Glomerular endothelial cell (primary cell): ENCODE results near the gene DIAPH1. TPM values are rescaled to one million over a fixed set of nuclear protein-coding genes. Genes with fewer than 3 reads are reported as not detected.

Experiments
- DNase-seq: peaks from one replicate; pipeline ENCODE4 v3.0.0-alpha.2; 2011; ENCODE audit warnings: low read depth, low spot score; ENCODE audit errors: extremely low read depth
- total RNA-seq: library from RNA; depleted of rRNA; stranded (reverse); fragments of >200 nt; gene quantifications from 2 replicates; pipeline ENCODE4 v1.2.3, GENCODE V29; 2015

Gene DIAPH1
- total RNA-seq, 1 donor from 2014 or later: 94.1 TPM

- no peak for DNase-seq
These were observed 109.8 kb downstream of the DIAPH1 start for GRCh38 chr5:141508798-141509611.

GRCh38 chr5:141508440-141508797, 110.4 kb downstream of the DIAPH1 start:
- DNase-seq: no peak

GRCh38 chr5:141507387-141508091, 111.3 kb downstream of the DIAPH1 start:
- DNase-seq: no peak

- no peak for DNase-seq
These were observed 112.2 kb downstream of the DIAPH1 start for GRCh38 chr5:141506381-141507155.

GRCh38 chr5:141504216-141504615, 114.6 kb downstream of the DIAPH1 start:
- no peak for DNase-seq

- DNase-seq: no peak
These were observed 115.1 kb downstream of the DIAPH1 start for GRCh38 chr5:141503681-141504080.

- DNase-seq: no peak
These were observed 117.0 kb downstream of the DIAPH1 start for GRCh38 chr5:141501761-141502160.

GRCh38 chr5:141496038-141496437, 122.8 kb downstream of the DIAPH1 start:
- DNase-seq: no peak

GRCh38 chr5:141495453-141495811, 123.4 kb downstream of the DIAPH1 start:
- DNase-seq: no peak

GRCh38 chr5:141494761-141495452, 123.9 kb downstream of the DIAPH1 start:
- DNase-seq: no peak

- DNase-seq: no peak
These were observed 125.0 kb downstream of the DIAPH1 start for GRCh38 chr5:141493500-141494422.

- DNase-seq: no peak
These were observed 126.5 kb downstream of the DIAPH1 start for GRCh38 chr5:141492168-141492885.

GRCh38 chr5:141491323-141492167, 127.3 kb downstream of the DIAPH1 start:
- DNase-seq: no peak

- DNase-seq: no peak
These were observed 128.0 kb downstream of the DIAPH1 start for GRCh38 chr5:141490771-141491170.

- no peak for DNase-seq
These were observed 128.5 kb downstream of the DIAPH1 start for GRCh38 chr5:141490271-141490670.

GRCh38 chr5:141489841-141490240, 129.0 kb downstream of the DIAPH1 start:
- no peak for DNase-seq

- no peak for DNase-seq
These were observed 129.9 kb downstream of the DIAPH1 start, which contains the start of gene PCDHGC5 for GRCh38 chr5:141488591-141489561. TSS of gene PCDHGC5 (plus strand) at chr5:141489081. CDS start at chr5:141489241, 160 bp downstream.
